Dendritic cell treated with granulocyte-macrophage colony-stimulating factor and Interleukin-4, amounts not matched to agents 40 ng/mL and 50 ng/mL, for 4 days (primary cell): Measurements from ENCODE around the gene CAND2.
A peak's percentile ranks its signal among the peaks of the same experiment; 100 is the strongest.

Experiments used
- H3K27ac Mint-ChIP-seq: one replicate; pipeline ENCODE4 v1.8.0; 2022; ENCODE audit warnings: mild to moderate bottlenecking, mixed read lengths
- H3K27me3 Mint-ChIP-seq: one replicate; pipeline ENCODE4 v1.8.0; 2022; ENCODE audit warnings: mild to moderate bottlenecking, mixed read lengths
- H3K36me3 Mint-ChIP-seq: one replicate; pipeline ENCODE4 v1.8.0; 2022; ENCODE audit warnings: low read depth, mixed read lengths
- H3K4me1 Mint-ChIP-seq: one replicate; pipeline ENCODE4 v1.8.0; 2022; ENCODE audit warnings: low read depth, mixed read lengths
- H3K4me3 Mint-ChIP-seq: one replicate; pipeline ENCODE4 v1.8.0; 2022; ENCODE audit warnings: mild to moderate bottlenecking, moderate library complexity, mixed read lengths
- H3K9me3 Mint-ChIP-seq: one replicate; pipeline ENCODE4 v1.8.0; 2022; ENCODE audit warnings: mixed read lengths
- intact Hi-C: fragments of 100-400 bp; cut with micrococcal nuclease; formaldehyde crosslinking; loops from one replicate; pipeline ENCODE4 v1.15.0; 2022

The CAND2 gene

GRCh38 chr3:12854565-12854964 is 58.1 kb downstream of the CAND2 start:
- Mint-ChIP-seq H3K27ac (no peak overlapping the region), H3K9me3 (no peaks in the 10 kb centered on the region), H3K4me3 (no peak overlapping the region), H3K27me3 (peaks cover 32% of the 10 kb centered on the region), H3K36me3 (no peaks in the 10 kb centered on the region), H3K4me1 (peaks cover 8% of the 10 kb centered on the region)
- intact Hi-C loops = no loop called here

- Mint-ChIP-seq H3K4me1 (peaks cover 17% of the 10 kb centered on the region), H3K36me3 (no peaks in the 10 kb centered on the region), H3K4me3 (no peak overlapping the region), H3K27me3 (peaks cover 29% of the 10 kb centered on the region), H3K27ac (no peak overlapping the region), H3K9me3 (no peaks in the 10 kb centered on the region)
- intact Hi-C loops = no loop called here
Observed at GRCh38 chr3:12856626-12857025, 60.1 kb downstream of the CAND2 start.

- Mint-ChIP-seq H3K36me3 (no peaks in the 10 kb centered on the region), H3K4me1 (peaks cover 9% of the 10 kb centered on the region), H3K27me3 (peaks cover 9% of the 10 kb centered on the region), H3K9me3 (peaks cover 8% of the 10 kb centered on the region), H3K27ac (peak overlapping the region; percentile 50), H3K4me3 (no peak overlapping the region)
- intact Hi-C loops = loop anchor here (10.0 kb wide), 1 partner anchor 125 kb away; no protein-coding TSS in a partner anchor
Observed at GRCh38 chr3:12859840-12860239, 63.4 kb downstream of the CAND2 start.

- H3K36me3 Mint-ChIP-seq = no peaks in the 10 kb centered on the region
- peaks cover 24% of the 10 kb centered on the region for H3K9me3 Mint-ChIP-seq
- no peak overlapping the region for H3K4me3 Mint-ChIP-seq
- peaks cover 9% of the 10 kb centered on the region for H3K4me1 Mint-ChIP-seq
- H3K27ac Mint-ChIP-seq = no peak overlapping the region
- peaks cover 19% of the 10 kb centered on the region for H3K27me3 Mint-ChIP-seq
- intact Hi-C loops = loop anchor here (10.0 kb wide), 1 partner anchor 123 kb away; no protein-coding TSS in a partner anchor
Observed at GRCh38 chr3:12861611-12862010, 65.1 kb downstream of the CAND2 start.

- peaks cover 19% of the 10 kb centered on the region for H3K27me3 Mint-ChIP-seq
- no peak overlapping the region for H3K27ac Mint-ChIP-seq
- H3K9me3 Mint-ChIP-seq = peaks cover 24% of the 10 kb centered on the region
- no peak overlapping the region for H3K4me3 Mint-ChIP-seq
- H3K4me1 Mint-ChIP-seq = peaks cover 9% of the 10 kb centered on the region
- H3K36me3 Mint-ChIP-seq = no peaks in the 10 kb centered on the region
- intact Hi-C loops = loop anchor here (10.0 kb wide), 1 partner anchor 122 kb away; no protein-coding TSS in a partner anchor
Observed at GRCh38 chr3:12862387-12862786, 65.9 kb downstream of the CAND2 start.

GRCh38 chr3:12865271-12865670 is 68.8 kb downstream of the CAND2 start:
- Mint-ChIP-seq H3K27me3 (peaks cover 37% of the 10 kb centered on the region), H3K4me3 (no peak overlapping the region), H3K27ac (no peak overlapping the region), H3K9me3 (peaks cover 24% of the 10 kb centered on the region), H3K36me3 (no peaks in the 10 kb centered on the region), H3K4me1 (peaks cover 12% of the 10 kb centered on the region)
- intact Hi-C loops = loop anchor here (10.0 kb wide), 1 partner anchor 120 kb away; no protein-coding TSS in a partner anchor

- H3K9me3 Mint-ChIP-seq = peaks cover 24% of the 10 kb centered on the region
- no peak overlapping the region for H3K27ac Mint-ChIP-seq
Observed at GRCh38 chr3:12866836-12867235, 70.4 kb downstream of the CAND2 start.

GRCh38 chr3:12868039-12869034 is 71.9 kb downstream of the CAND2 start:
- peak overlapping the region; percentile 80 for H3K27ac Mint-ChIP-seq
- peaks cover 19% of the 10 kb centered on the region for H3K4me1 Mint-ChIP-seq
- no peaks in the 10 kb centered on the region for H3K36me3 Mint-ChIP-seq
- H3K9me3 Mint-ChIP-seq = peaks cover 24% of the 10 kb centered on the region
- intact Hi-C loops = loop anchor here (1.0 to 10.0 kb wide), 2 partner anchors 24 to 116 kb away; no protein-coding TSS in a partner anchor
- H3K4me3 Mint-ChIP-seq = peak overlapping the region; percentile 57
- H3K27me3 Mint-ChIP-seq = peaks cover 48% of the 10 kb centered on the region

More at GRCh38 chr3:12866836-12867235, 70.4 kb downstream of the CAND2 start:
- H3K4me1 Mint-ChIP-seq = peaks cover 19% of the 10 kb centered on the region
- intact Hi-C loops = loop anchor here (10.0 kb wide), 1 partner anchor 118 kb away; no protein-coding TSS in a partner anchor
- H3K4me3 Mint-ChIP-seq = no peak overlapping the region
- no peaks in the 10 kb centered on the region for H3K36me3 Mint-ChIP-seq
- H3K27me3 Mint-ChIP-seq = peaks cover 45% of the 10 kb centered on the region

- Mint-ChIP-seq H3K4me3 (peak overlapping the region; percentile 57), H3K36me3 (no peaks in the 10 kb centered on the region), H3K27ac (peak overlapping the region; percentile 80), H3K4me1 (peaks cover 19% of the 10 kb centered on the region), H3K9me3 (peaks cover 24% of the 10 kb centered on the region), H3K27me3 (peaks cover 49% of the 10 kb centered on the region)
- intact Hi-C loops = loop anchor here (10.0 kb wide), 1 partner anchor 116 kb away; no protein-coding TSS in a partner anchor
Observed at GRCh38 chr3:12869035-12869621, 72.6 kb downstream of the CAND2 start.

GRCh38 chr3:12870942-12871341 is 74.5 kb downstream of the CAND2 start:
- peak overlapping the region; percentile 8 for H3K4me3 Mint-ChIP-seq

GRCh38 chr3:12871404-12871983 is 75.0 kb downstream of the CAND2 start:
- Mint-ChIP-seq H3K4me3 (no peak overlapping the region), H3K9me3 (peaks cover under 1% of the 10 kb centered on the region), H3K4me1 (peaks cover 23% of the 10 kb centered on the region), H3K36me3 (no peaks in the 10 kb centered on the region), H3K27me3 (peaks cover 56% of the 10 kb centered on the region), H3K27ac (peak overlapping the region; percentile 7)
- intact Hi-C loops = no loop called here

More at GRCh38 chr3:12870942-12871341, 74.5 kb downstream of the CAND2 start:
- Mint-ChIP-seq H3K36me3 (no peaks in the 10 kb centered on the region), H3K27me3 (peaks cover 56% of the 10 kb centered on the region), H3K4me1 (peaks cover 23% of the 10 kb centered on the region), H3K9me3 (peaks cover 6% of the 10 kb centered on the region), H3K27ac (peak overlapping the region; percentile 7)
- intact Hi-C loops = no loop called here

- Mint-ChIP-seq H3K27me3 (peaks cover 30% of the 10 kb centered on the region), H3K36me3 (no peaks in the 10 kb centered on the region), H3K4me3 (peak overlapping the region; percentile 64), H3K27ac (no peak overlapping the region), H3K4me1 (peaks cover 5% of the 10 kb centered on the region), H3K9me3 (no peaks in the 10 kb centered on the region)
- intact Hi-C loops = no loop called here
Observed at GRCh38 chr3:12875857-12876836, 79.7 kb downstream of the CAND2 start.

- intact Hi-C loops = no loop called here
- Mint-ChIP-seq H3K4me1 (peaks cover 4% of the 10 kb centered on the region), H3K36me3 (no peaks in the 10 kb centered on the region), H3K4me3 (no peak overlapping the region), H3K27ac (no peak overlapping the region), H3K9me3 (no peaks in the 10 kb centered on the region), H3K27me3 (peaks cover 27% of the 10 kb centered on the region)
Observed at GRCh38 chr3:12877040-12877439, 80.6 kb downstream of the CAND2 start.
